NCI-H1417 (cell line): ENCODE data around the gene SMIM17.
A peak's percentile ranks its signal among the peaks of the same experiment; 100 is the strongest.

Experiments
- DNase-seq, 3 experiments: peaks; one replicate each; lab custom pipeline; 2025; lab: John Stamatoyannopoulos, UW

SMIM17 gene

GRCh38 chr19:56642711-56643459 is at the start of gene SMIM17:
Gene SMIM17, plus strand, starts transcription at chr19:56643159. Its CDS starts 2,509 bp downstream, at chr19:56645668.
- no peak for DNase-seq

GRCh38 chr19:56594446-56594782 is 48.5 kb upstream of the SMIM17 start:
- no peak for DNase-seq

GRCh38 chr19:56594783-56595547 is 48.0 kb upstream of the SMIM17 start, which contains the start of gene ZNF71:
Gene ZNF71, plus strand, starts transcription at chr19:56595302. Its CDS starts 6,257 bp downstream, at chr19:56601559.
- peak; percentile 83 to 89 (median 87) for DNase-seq

GRCh38 chr19:56595548-56595899 is 47.4 kb upstream of the SMIM17 start:
- DNase-seq: no peak

- no peak for DNase-seq
Measured at GRCh38 chr19:56596676-56597075, 46.3 kb upstream of the SMIM17 start.

GRCh38 chr19:56597696-56598095 is 45.3 kb upstream of the SMIM17 start:
- DNase-seq: no peak

- DNase-seq: no peak
Measured at GRCh38 chr19:56601375-56601774, 41.6 kb upstream of the SMIM17 start.

- DNase-seq: no peak
Measured at GRCh38 chr19:56603829-56604228, 39.1 kb upstream of the SMIM17 start.

GRCh38 chr19:56608274-56608964 is 34.5 kb upstream of the SMIM17 start:
- no peak for DNase-seq

- DNase-seq: no peak
Measured at GRCh38 chr19:56611288-56611687, 31.7 kb upstream of the SMIM17 start.

GRCh38 chr19:56612737-56613136 is 30.2 kb upstream of the SMIM17 start:
- DNase-seq: no peak

- no peak for DNase-seq
Measured at GRCh38 chr19:56613639-56614038, 29.3 kb upstream of the SMIM17 start.

GRCh38 chr19:56617531-56617930 is 25.4 kb upstream of the SMIM17 start:
- no peak for DNase-seq

GRCh38 chr19:56619121-56619520 is 23.8 kb upstream of the SMIM17 start:
- DNase-seq: no peak

GRCh38 chr19:56622374-56622773 is 20.6 kb upstream of the SMIM17 start:
- DNase-seq: no peak

- no peak for DNase-seq
Measured at GRCh38 chr19:56623006-56623405, 20.0 kb upstream of the SMIM17 start.

GRCh38 chr19:56625708-56626107 is 17.3 kb upstream of the SMIM17 start:
- no peak for DNase-seq

- no peak for DNase-seq
Measured at GRCh38 chr19:56633021-56633420, 9.9 kb upstream of the SMIM17 start.

GRCh38 chr19:56637976-56638555 is 4.9 kb upstream of the SMIM17 start:
- no peak for DNase-seq

- no peak for DNase-seq
Measured at GRCh38 chr19:56639217-56639616, 3.7 kb upstream of the SMIM17 start.

- no peak for DNase-seq
Measured at GRCh38 chr19:56643460-56643955, 549 bp downstream of the SMIM17 start.

GRCh38 chr19:56654151-56654550 is 11.2 kb downstream of the SMIM17 start:
- DNase-seq: no peak
